IMR-90 (cell line): ENCODE data around the gene NCKAP5. TPM values are rescaled to one million over a fixed set of nuclear protein-coding genes. Genes with fewer than 3 reads are reported as not detected.
A peak's percentile ranks its signal among the peaks of the same experiment; 100 is the strongest.

ENCODE experiments used
- ATAC-seq: fragments of 200-7000 bp; cut with Tn5 transposase; 2 replicates; pipeline ENCODE4 v1.9.1; 2020; ENCODE audit warnings: low read depth, mild to moderate bottlenecking, moderate library complexity
- BruUV-seq: library from RNA; stranded (reverse); fragments of 400-500 nt; replicated peaks from 2 replicates; lab custom pipeline; 2021; lab: Mats Ljungman, UMichigan
- CTCF ChIA-PET: fragments of 300-600 bp; formaldehyde crosslinking; extraction: SDS; loops from one replicate; lab custom pipeline; 2021; ENCODE audit warnings: antibody characterized with exemption; lab: Yijun Ruan, JAX
- POLR2A ChIA-PET: fragments of 300-600 bp; sonication (Branson Sonifier 250); formaldehyde crosslinking; loops from one replicate; lab custom pipeline; 2022; ENCODE audit warnings: antibody characterized with exemption; ENCODE audit not compliant: unreplicated experiment; lab: Charles Lee
- DNase-seq: peaks from one replicate; pipeline ENCODE4 v3.0.0; 2013
- H2AFZ ChIP-seq: replicated peaks from 2 replicates; pipeline ENCODE3; 2013; ENCODE audit warnings: low read length, mild to moderate bottlenecking; ENCODE audit not compliant: poor library complexity
- H2AK5ac ChIP-seq: 2 replicates; pipeline ENCODE4 v1.6.1; 2013; ENCODE audit warnings: low read depth, low read length, inconsistent platforms
- H2AK9ac ChIP-seq: replicated peaks from 2 replicates; pipeline ENCODE3; 2013; ENCODE audit warnings: mild to moderate bottlenecking, low read depth, low read length, moderate library complexity; ENCODE audit not compliant: poor library complexity
- H2BK120ac ChIP-seq: 2 replicates; pipeline ENCODE4 v1.6.1; 2013; ENCODE audit warnings: low read depth, low read length, inconsistent platforms
- H2BK15ac ChIP-seq: 3 replicates; pipeline ENCODE4 v1.6.1; 2013; ENCODE audit warnings: low read depth, low read length, inconsistent platforms
- H2BK20ac ChIP-seq: 2 replicates; pipeline ENCODE4 v1.6.1; 2013; ENCODE audit warnings: low read depth, mild to moderate bottlenecking, inconsistent platforms, low read length, moderate library complexity
- H2BK5ac ChIP-seq: 2 replicates; pipeline ENCODE4 v1.6.1; 2013; ENCODE audit warnings: mild to moderate bottlenecking, low read depth, low read length, inconsistent platforms; ENCODE audit not compliant: poor library complexity, severe bottlenecking
- H3K14ac ChIP-seq: replicated peaks from 2 replicates; pipeline ENCODE4 v1.6.1; 2013; ENCODE audit warnings: low read depth, low read length, inconsistent platforms
- H3K18ac ChIP-seq: 2 replicates; pipeline ENCODE4 v1.6.1; 2013; ENCODE audit warnings: low read depth, low read length, control low read depth
- H3K23ac ChIP-seq: 2 replicates; pipeline ENCODE4 v1.6.1; 2013; ENCODE audit warnings: low read depth, low read length, inconsistent platforms
- H3K27ac ChIP-seq: 2 replicates; pipeline ENCODE4 v1.5.1; 2013; ENCODE audit warnings: mild to moderate bottlenecking, control low read depth, low read length; ENCODE audit not compliant: insufficient read depth
- H3K27me3 ChIP-seq: 2 replicates; pipeline ENCODE4 v1.6.1; 2013; ENCODE audit warnings: low read length; ENCODE audit not compliant: control insufficient read depth, insufficient read depth
- H3K36me3 ChIP-seq: 2 replicates; pipeline ENCODE4 v1.6.1; 2013; ENCODE audit warnings: low read length, mixed read lengths; ENCODE audit not compliant: control insufficient read depth, insufficient read depth
- H3K4ac ChIP-seq: 2 replicates; pipeline ENCODE4 v1.6.1; 2013; ENCODE audit warnings: low read depth, low read length, inconsistent platforms
- H3K4me1 ChIP-seq: 2 replicates; pipeline ENCODE4 v1.6.1; 2013; ENCODE audit warnings: low read length, mixed read lengths; ENCODE audit not compliant: control insufficient read depth, insufficient read depth
- H3K4me2 ChIP-seq: 2 replicates; pipeline ENCODE4 v1.6.1; 2013; ENCODE audit warnings: low read depth, mild to moderate bottlenecking, control low read depth, low read length, moderate library complexity
- H3K4me3 ChIP-seq: 2 replicates; pipeline ENCODE4 v1.5.1; 2013; ENCODE audit warnings: low read depth, mild to moderate bottlenecking, control low read depth, low read length, moderate library complexity; ENCODE audit not compliant: insufficient read depth
- H3K56ac ChIP-seq: 2 replicates; pipeline ENCODE4 v1.6.1; 2013; ENCODE audit warnings: low read length, inconsistent platforms; ENCODE audit not compliant: insufficient read depth; ENCODE audit errors: extremely low read depth
- H3K79me1 ChIP-seq, 2 experiments: 2 replicates each; pipeline ENCODE4 v1.6.1; 2013; ENCODE audit warnings: low read length in 2 of 2, inconsistent platforms in 1 of 2, low read depth in 1 of 2
- H3K9ac ChIP-seq: 2 replicates; pipeline ENCODE4 v1.6.1; 2013; ENCODE audit warnings: low read depth, low read length, control low read depth
- H3K9me1 ChIP-seq: 2 replicates; pipeline ENCODE4 v1.6.1; 2013; ENCODE audit warnings: low read length, inconsistent platforms; ENCODE audit not compliant: insufficient read depth
- H3K9me3 ChIP-seq: 2 replicates; pipeline ENCODE4 v1.6.1; 2013; ENCODE audit warnings: low read length; ENCODE audit not compliant: control insufficient read depth, insufficient read depth
- H4K20me1 ChIP-seq: 2 replicates; pipeline ENCODE4 v1.6.1; 2013; ENCODE audit warnings: low read length, inconsistent platforms; ENCODE audit not compliant: insufficient read depth
- H4K5ac ChIP-seq: 2 replicates; pipeline ENCODE4 v1.6.1; 2013; ENCODE audit warnings: mild to moderate bottlenecking, low read depth, low read length, control low read depth
- H4K8ac ChIP-seq, 2 experiments: 2 replicates each; pipeline ENCODE4 v1.6.1; 2013; ENCODE audit warnings: low read depth in 2 of 2, low read length in 2 of 2, control low read depth in 1 of 2, inconsistent platforms in 1 of 2
- H4K91ac ChIP-seq: 2 replicates; pipeline ENCODE4 v1.6.1; 2013; ENCODE audit warnings: low read depth, low read length, inconsistent platforms; ENCODE audit not compliant: insufficient read depth
- BHLHE40 ChIP-seq: fragments of 150-350 bp; IDR thresholded peaks from 2 replicates; pipeline ENCODE4 v1.6.1; 2016; ENCODE audit warnings: mild to moderate bottlenecking, low read depth, low read length
- CEBPB ChIP-seq: IDR thresholded peaks from 2 replicates; pipeline ENCODE4 v1.6.1; 2012; ENCODE audit warnings: low read depth, low read length, improper control_type of control experiment
- CHD1 ChIP-seq: IDR thresholded peaks from 2 replicates; pipeline ENCODE4 v1.6.1; 2012; ENCODE audit warnings: low read depth, low read length, improper control_type of control experiment
- MAFK ChIP-seq: IDR thresholded peaks from 2 replicates; pipeline ENCODE4 v1.6.1; 2012; ENCODE audit warnings: low read depth, low read length, improper control_type of control experiment
- MAZ ChIP-seq: IDR thresholded peaks from 2 replicates; pipeline ENCODE4 v1.6.1; 2012; ENCODE audit warnings: low read depth, mild to moderate bottlenecking, low read length, improper control_type of control experiment, moderate library complexity, borderline replicate concordance
- MXI1 ChIP-seq: IDR thresholded peaks from 2 replicates; pipeline ENCODE4 v1.6.1; 2012; ENCODE audit warnings: low read depth, mild to moderate bottlenecking, low read length, moderate library complexity, borderline replicate concordance
- NFE2L2 ChIP-seq: fragments of 150-350 bp; IDR thresholded peaks from 2 replicates; pipeline ENCODE4 v1.6.1; 2016; ENCODE audit warnings: low read depth, mild to moderate bottlenecking, low read length
- RAD21 ChIP-seq: IDR thresholded peaks from 2 replicates; pipeline ENCODE4 v1.6.1; 2012; ENCODE audit warnings: low read length, improper control_type of control experiment
- RFX5 ChIP-seq: IDR thresholded peaks from 2 replicates; pipeline ENCODE4 v1.8.0; 2012; ENCODE audit warnings: low read depth, mild to moderate bottlenecking, low read length, moderate library complexity
- SMC3 ChIP-seq: fragments of 150-350 bp; IDR thresholded peaks from 2 replicates; pipeline ENCODE4 v1.6.1; 2016; ENCODE audit warnings: low read depth, mild to moderate bottlenecking, antibody characterized with exemption, low read length, moderate library complexity
- WGBS, 2 experiments: methylation state at CpG; one replicate each; pipeline versions ENCODE4 v1.1.5 to v1.1.7; 2013; ENCODE audit warnings: missing lambda C conversion rate in 2 of 2; ENCODE audit not compliant: insufficient read length in 1 of 2; ENCODE audit errors: extremely low coverage in 2 of 2; 5-methylcytosine and 5-hydroxymethylcytosine counted together
- dilution Hi-C: fragments of 300-500 bp; cut with HindIII; formaldehyde crosslinking; loops from one replicate; pipeline ENCODE4 v1.14.3; 2018; ENCODE audit warnings: low sequenced_read_pairs; ENCODE audit not compliant: unreplicated experiment
- in situ Hi-C: fragments of 300-500 bp; cut with MboI; formaldehyde crosslinking; loops from 3 replicates; pipeline ENCODE4 v1.14.3; 2019; ENCODE audit warnings: low sequenced_read_pairs, inconsistent platforms, mixed read lengths
- intact Hi-C: fragments of 100-400 bp; cut with micrococcal nuclease; formaldehyde crosslinking; loops from 2 replicates; pipeline ENCODE4 v1.10.0; 2022
- polyA plus RNA-seq, 3 experiments: library from polyadenylated mRNA; depleted of rRNA; stranded (reverse); fragments of >200 nt; gene quantifications; 2 replicates each; pipeline ENCODE4 v1.2.3, GENCODE V29; 2012; ENCODE audit warnings: low replicate concordance in 1 of 3
- total RNA-seq: library from RNA; depleted of rRNA; stranded (reverse); fragments of >200 nt; gene quantifications from 2 replicates; pipeline ENCODE4 v1.2.3, GENCODE V29; 2012
- TF ChIP-seq, protein P1 (sequence below): conservative IDR thresholded peaks from 2 replicates; pipeline ENCODE4 v1.5.1; 2012; ENCODE audit warnings: mild to moderate bottlenecking, low read depth, low read length, improper control_type of control experiment

Gene NCKAP5
- total and polyA plus RNA-seq, 2 of the 4 experiments (the other 2 are of a cell fraction): 2.7 to 3.9 TPM

DNA sequence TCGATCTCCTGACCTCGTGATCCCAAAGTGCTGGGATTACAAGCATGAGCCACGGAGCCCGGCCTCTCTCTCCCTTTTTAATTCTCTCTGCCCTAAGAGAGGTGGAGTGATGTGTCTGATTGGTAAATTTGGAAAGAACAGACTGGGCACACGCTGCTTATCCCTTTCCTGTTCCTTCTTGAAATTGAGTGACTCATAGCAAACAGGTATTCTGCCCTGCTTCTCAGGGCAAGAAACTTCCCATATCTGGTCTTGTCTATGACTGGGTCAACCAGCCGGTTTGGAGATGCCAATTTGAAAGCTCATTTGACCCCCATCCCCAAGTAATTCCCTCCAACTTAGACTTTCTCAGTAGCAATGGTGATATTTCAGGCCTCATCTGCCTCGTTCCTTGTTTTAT, 913.3 kb downstream of the NCKAP5 start:
- WGBS, 2 experiments: 100% methylated on average over 1 of the region's 7 CpGs; no CpG with 5 or more reads in 1 of the 2 experiments
- Histone ChIP-seq H2AK5ac (no peak overlapping the region), H2AFZ (no peak overlapping the region), H2BK120ac (peak overlapping the region; percentile 16; the same call in 1 of the 2 replicates), H2BK20ac (no peak overlapping the region), H4K8ac (peak overlapping the region in 1 of 2 experiments; percentile 59; a peak in 1 of 4 replicates), H3K18ac (no peak overlapping the region), H3K4me2 (no peak overlapping the region), H3K79me1 (peaks cover 13 to 83% of the 10 kb centered on the region in 2 experiments), H3K9ac (no peak overlapping the region), H3K4ac (peak overlapping the region; percentile 43; the same call in 1 of the 2 replicates), H3K9me3 (no peaks in the 10 kb centered on the region), H2BK15ac (no peak overlapping the region), H3K56ac (no peak overlapping the region), H3K36me3 (peaks cover 11% of the 10 kb centered on the region; the same call in 1 of the 2 replicates), H3K4me3 (no peak overlapping the region), H3K9me1 (peaks cover 27% of the 10 kb centered on the region), H4K91ac (no peak overlapping the region), H4K5ac (no peak overlapping the region), H3K14ac (no peak overlapping the region), H2AK9ac (no peak overlapping the region), H3K27ac (no peak overlapping the region), H3K4me1 (peaks cover 22% of the 10 kb centered on the region), H4K20me1 (peaks cover 2% of the 10 kb centered on the region; the same call in 1 of the 2 replicates), H2BK5ac (no peak overlapping the region), H3K23ac (peak overlapping the region; percentile 29; the same call in 1 of the 2 replicates), H3K27me3 (no peaks in the 10 kb centered on the region)
- in situ Hi-C loops (loop anchor here (5.0 to 25.0 kb wide), 3 partner anchors 512 to 1182 kb away; partner anchors contain the start of gene NCKAP5), dilution Hi-C loops (no loop called here), intact Hi-C loops (loop anchor here (5.0 kb wide), 1 partner anchor 517 kb away; no protein-coding TSS in a partner anchor)
- DNase-seq (no peak), ATAC-seq (no peak)
- ChIA-PET POLR2A (no interaction called here), CTCF (no interaction called here)
- BruUV-seq: no TSS peak
- TF ChIP-seq BHLHE40: no peak
- TF ChIP-seq CEBPB: no peak
- no peak for TF ChIP-seq MAZ
- TF ChIP-seq MAFK: no peak
- TF ChIP-seq NFE2L2: no peak
- no peak for TF ChIP-seq RFX5
- TF ChIP-seq, protein P1, sequence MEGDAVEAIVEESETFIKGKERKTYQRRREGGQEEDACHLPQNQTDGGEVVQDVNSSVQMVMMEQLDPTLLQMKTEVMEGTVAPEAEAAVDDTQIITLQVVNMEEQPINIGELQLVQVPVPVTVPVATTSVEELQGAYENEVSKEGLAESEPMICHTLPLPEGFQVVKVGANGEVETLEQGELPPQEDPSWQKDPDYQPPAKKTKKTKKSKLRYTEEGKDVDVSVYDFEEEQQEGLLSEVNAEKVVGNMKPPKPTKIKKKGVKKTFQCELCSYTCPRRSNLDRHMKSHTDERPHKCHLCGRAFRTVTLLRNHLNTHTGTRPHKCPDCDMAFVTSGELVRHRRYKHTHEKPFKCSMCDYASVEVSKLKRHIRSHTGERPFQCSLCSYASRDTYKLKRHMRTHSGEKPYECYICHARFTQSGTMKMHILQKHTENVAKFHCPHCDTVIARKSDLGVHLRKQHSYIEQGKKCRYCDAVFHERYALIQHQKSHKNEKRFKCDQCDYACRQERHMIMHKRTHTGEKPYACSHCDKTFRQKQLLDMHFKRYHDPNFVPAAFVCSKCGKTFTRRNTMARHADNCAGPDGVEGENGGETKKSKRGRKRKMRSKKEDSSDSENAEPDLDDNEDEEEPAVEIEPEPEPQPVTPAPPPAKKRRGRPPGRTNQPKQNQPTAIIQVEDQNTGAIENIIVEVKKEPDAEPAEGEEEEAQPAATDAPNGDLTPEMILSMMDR: no peak
- no peak for TF ChIP-seq MXI1
- no peak for TF ChIP-seq CHD1
- TF ChIP-seq RAD21: no peak
- TF ChIP-seq SMC3: no peak
